Breast epithelium (tissue), 3 donors: Measurements from ENCODE around the gene PTGFRN.

Experiments
- CTCF ChIP-seq, 3 donors: fragments of 450-650 bp; IDR thresholded peaks; one replicate each; pipeline ENCODE4 v1.5.1; 2016 to 2017; ENCODE audit warnings: antibody characterized with exemption in 3 of 3, mild to moderate bottlenecking in 3 of 3, moderate library complexity in 3 of 3
- POLR2A ChIP-seq: fragments of 450-650 bp; IDR thresholded peaks from one replicate; pipeline ENCODE4 v1.6.1; 2016; ENCODE audit warnings: antibody characterized with exemption, mild to moderate bottlenecking, moderate library complexity

GRCh38 chr1:116989835-116990234 is 80.1 kb downstream of the PTGFRN start:
- TF ChIP-seq CTCF (IDR thresholded peaks at IDR 0.05), result no peak
- no peak for TF ChIP-seq POLR2A
